Epithelial cell of prostate (primary cell): ENCODE measurements around the gene FEM1B.

Experiments used
- DNase-seq: peaks from one replicate; pipeline ENCODE4 v3.0.0-alpha.2; 2011; ENCODE audit warnings: low read depth, low spot score
- H3K27ac ChIP-seq: fragments of 450-650 bp; 2 replicates; pipeline ENCODE4 v1.5.1; 2017; ENCODE audit warnings: mild to moderate bottlenecking

FEM1B gene

DNA sequence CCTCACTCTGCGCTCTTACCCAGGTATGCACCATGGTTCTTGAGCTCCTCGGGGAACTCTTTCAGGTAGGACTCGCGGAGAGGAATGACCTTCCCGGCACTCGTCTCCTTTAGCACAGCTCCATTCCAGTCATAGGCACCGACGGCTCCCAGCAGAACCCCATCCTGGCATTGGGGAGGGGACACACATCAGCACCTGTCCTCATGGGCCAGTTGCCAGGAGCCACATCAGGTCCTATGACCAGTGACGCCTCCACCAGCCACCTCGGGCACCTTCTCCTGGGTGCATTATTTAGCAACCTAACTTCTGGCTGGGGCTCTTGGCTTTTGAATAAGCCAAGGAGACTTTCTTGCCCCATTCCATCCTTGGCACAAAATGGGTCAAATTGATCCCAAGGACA, 61.9 kb downstream of the FEM1B start:
- no peak overlapping the region for H3K27ac ChIP-seq
- DNase-seq, result no peak

DNA sequence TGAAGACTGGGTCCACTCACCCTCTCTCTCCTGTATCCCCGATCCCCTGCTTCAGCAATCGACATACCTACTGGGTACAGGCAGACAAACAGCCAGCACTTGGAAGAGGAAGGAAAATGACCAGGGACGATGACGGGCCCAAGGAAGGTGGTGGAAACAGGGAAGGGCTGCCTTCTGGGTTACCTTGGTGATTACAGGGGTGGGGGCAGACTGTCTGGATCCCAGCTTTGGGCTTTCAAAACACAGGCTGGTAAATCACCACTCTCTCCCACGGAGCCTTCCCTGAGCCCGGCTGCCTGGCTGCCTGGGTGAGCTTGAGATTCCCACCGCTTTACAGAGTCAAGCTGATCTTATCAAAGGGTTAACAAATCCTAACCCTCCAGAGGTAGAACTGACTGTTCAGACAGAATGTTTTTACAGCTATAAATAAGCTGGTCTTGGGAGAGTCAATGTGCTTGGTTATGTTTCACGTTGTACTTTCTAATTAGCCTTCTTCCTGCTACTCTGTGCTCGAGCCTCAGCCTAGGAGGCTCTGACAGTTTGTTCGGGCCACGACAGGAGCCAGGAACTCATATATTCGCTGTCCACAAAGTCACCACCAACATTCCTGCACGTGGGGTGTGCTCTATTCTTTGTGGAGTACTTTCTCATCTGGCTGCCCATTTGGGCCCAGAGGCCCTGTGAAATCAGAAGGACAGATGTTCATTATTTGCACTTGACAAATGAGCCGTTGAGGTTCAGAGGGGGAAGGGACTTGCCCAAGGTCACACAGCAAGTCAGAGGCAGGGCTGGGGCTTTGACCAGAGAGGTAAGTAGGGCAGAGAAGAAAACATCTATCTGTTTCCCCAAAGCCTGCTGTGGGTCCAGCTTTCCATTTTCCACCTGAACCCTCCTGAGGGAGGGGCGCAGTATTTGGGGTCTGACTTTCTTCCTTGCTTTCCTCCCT, 63.5 kb downstream of the FEM1B start:
- H3K27ac ChIP-seq, result no peak overlapping the region

GRCh38 chr15:68341760-68342725, 64.5 kb downstream of the FEM1B start:
- DNase-seq, result no peak
- H3K27ac ChIP-seq, result no peak overlapping the region

More for the DNA sequence above, 63.5 kb downstream of the FEM1B start:
- no peak for DNase-seq

DNA sequence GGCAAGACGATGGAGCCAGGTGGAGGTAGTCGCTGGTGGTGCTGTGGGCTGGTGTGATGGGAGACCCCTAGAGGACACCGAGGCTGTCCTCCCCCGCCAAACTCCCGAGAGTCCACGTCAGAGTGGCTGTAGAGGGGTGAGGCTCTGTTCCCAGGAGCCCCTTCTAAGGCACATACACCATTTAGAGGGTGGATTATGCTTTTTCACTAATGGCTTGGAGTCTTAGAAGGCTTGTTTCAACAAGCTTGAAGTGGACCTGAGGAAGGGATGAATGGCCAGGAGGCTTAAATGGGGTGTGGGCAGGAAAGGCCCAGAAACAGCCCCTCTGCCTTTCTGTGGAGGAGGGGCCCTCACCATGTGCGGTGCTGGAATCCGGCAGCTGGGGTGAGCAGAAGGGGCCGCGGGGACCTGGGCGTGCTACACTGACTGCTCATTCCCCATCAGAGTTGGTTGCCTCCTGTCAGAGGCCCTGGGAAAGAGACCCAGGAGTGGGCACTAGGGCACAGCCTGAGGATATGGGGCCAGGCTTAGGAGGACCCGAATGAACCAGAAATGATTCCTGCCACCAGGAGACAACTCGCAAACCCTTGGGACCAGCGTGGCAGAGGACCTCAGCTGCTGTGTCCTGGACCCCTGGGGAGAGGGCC, 66.2 kb downstream of the FEM1B start:
- no peak overlapping the region for H3K27ac ChIP-seq
- no peak for DNase-seq

GRCh38 chr15:68344600-68344999, 67.1 kb downstream of the FEM1B start:
- no peak for DNase-seq
- no peak overlapping the region for H3K27ac ChIP-seq
